ENCODE results near the gene SPEF1. TPM values are rescaled to one million over a fixed set of nuclear protein-coding genes. Genes with fewer than 3 reads are reported as not detected.

The SPEF1 gene
- total and polyA plus RNA-seq, 2 of the 13 experiments (the other 11 are each of a cell fraction or from before 2014, with no cell fraction given), result 0.11 to 0.27 TPM

DNA sequence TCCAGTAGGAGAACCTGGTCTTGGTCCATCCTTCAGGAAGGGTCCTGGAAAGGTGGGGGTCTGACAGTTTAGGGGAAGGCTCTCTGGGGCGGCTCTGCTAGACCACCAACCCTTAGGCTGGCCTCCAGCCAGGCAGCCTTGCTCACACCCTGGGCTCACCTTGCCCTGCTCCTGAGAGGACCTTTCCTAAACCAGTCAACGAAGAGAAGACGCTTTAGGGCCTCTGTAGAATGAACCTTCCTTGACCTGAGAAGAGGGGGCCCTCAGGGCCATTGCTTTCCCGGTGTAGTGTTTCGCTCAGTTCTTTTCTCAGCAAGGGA lies 15.9 kb upstream of the SPEF1 start (continued):
- TF ChIP-seq HCFC1 (IDR thresholded peaks at IDR 0.05; ENCODE audit: low read depth, low read length) (no peak), ASH2L (IDR thresholded peaks at IDR 0.05; ENCODE audit: insufficient read length, low read depth, low read length) (no peak), ZFP36L1 (CRISPR knock-in tag; IDR thresholded peaks at IDR 0.05) (no peak; the same call in 1 of the 2 replicates), WIZ (CRISPR knock-in tag; IDR thresholded peaks at IDR 0.05) (no peak), ESRRA (CRISPR knock-in tag; IDR thresholded peaks at IDR 0.05; ENCODE audit: low read depth) (no peak), ZNF616 (CRISPR knock-in tag; IDR thresholded peaks at IDR 0.05; ENCODE audit: low read depth) (no peak), ZNF432 (CRISPR knock-in tag; IDR thresholded peaks at IDR 0.05; ENCODE audit: borderline replicate concordance) (no peak), ZNF577 (CRISPR knock-in tag; IDR thresholded peaks at IDR 0.05; ENCODE audit: borderline replicate concordance, low read depth) (no peak), SNAI1 (CRISPR knock-in tag; IDR thresholded peaks at IDR 0.05; ENCODE audit: borderline replicate concordance) (no peak), ZNF724P (CRISPR knock-in tag; IDR thresholded peaks at IDR 0.05; ENCODE audit: borderline replicate concordance) (no peak), ZSCAN9 (CRISPR knock-in tag; IDR thresholded peaks at IDR 0.05; ENCODE audit: borderline replicate concordance) (no peak), SRSF4 (IDR thresholded peaks at IDR 0.05; ENCODE audit: low read depth, low read length, poor library complexity, severe bottlenecking) (no peak), ARID2 (CRISPR knock-in tag; IDR thresholded peaks at IDR 0.05; ENCODE audit: borderline replicate concordance) (peak; percentile 45; the same call in 1 of the 2 replicates), PAWR (CRISPR knock-in tag; IDR thresholded peaks at IDR 0.05; ENCODE audit: borderline replicate concordance) (0 out of 2 replicates have a peak, but pooled peaks have one; percentile 40), PHF8 (CRISPR knock-in tag; IDR thresholded peaks at IDR 0.05) (no peak), MTA1 (CRISPR knock-in tag; IDR thresholded peaks at IDR 0.05; ENCODE audit: borderline replicate concordance) (no peak), TARDBP (CRISPR knock-in tag; IDR thresholded peaks at IDR 0.05) (0 out of 2 replicates have a peak, but pooled peaks have one; percentile 20)
- TF ChIP-seq, protein P1, sequence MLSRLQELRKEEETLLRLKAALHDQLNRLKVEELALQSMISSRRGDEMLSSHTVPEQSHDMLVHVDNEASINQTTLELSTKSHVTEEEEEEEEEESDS (CRISPR knock-in tag; IDR thresholded peaks at IDR 0.05; ENCODE audit: borderline replicate concordance), result 0 out of 2 replicates have a peak, but pooled peaks have one; percentile 47
- TF ChIP-seq, protein P2, sequence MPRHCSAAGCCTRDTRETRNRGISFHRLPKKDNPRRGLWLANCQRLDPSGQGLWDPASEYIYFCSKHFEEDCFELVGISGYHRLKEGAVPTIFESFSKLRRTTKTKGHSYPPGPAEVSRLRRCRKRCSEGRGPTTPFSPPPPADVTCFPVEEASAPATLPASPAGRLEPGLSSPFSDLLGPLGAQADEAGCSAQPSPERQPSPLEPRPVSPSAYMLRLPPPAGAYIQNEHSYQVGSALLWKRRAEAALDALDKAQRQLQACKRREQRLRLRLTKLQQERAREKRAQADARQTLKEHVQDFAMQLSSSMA (CRISPR knock-in tag; IDR thresholded peaks at IDR 0.05), result peak; percentile 28; the same call in 1 of the 2 replicates
- TF ChIP-seq, protein P3, sequence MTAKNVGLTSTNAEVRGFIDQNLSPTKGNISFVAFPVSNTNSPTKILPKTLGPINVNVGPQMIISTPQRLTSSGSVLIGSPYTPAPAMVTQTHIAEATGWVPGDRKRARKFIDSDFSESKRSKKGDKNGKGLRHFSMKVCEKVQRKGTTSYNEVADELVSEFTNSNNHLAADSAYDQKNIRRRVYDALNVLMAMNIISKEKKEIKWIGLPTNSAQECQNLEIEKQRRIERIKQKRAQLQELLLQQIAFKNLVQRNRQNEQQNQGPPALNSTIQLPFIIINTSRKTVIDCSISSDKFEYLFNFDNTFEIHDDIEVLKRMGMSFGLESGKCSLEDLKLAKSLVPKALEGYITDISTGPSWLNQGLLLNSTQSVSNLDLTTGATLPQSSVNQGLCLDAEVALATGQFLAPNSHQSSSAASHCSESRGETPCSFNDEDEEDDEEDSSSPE (CRISPR knock-in tag; IDR thresholded peaks at IDR 0.05), result no peak
- TF ChIP-seq, protein P4, sequence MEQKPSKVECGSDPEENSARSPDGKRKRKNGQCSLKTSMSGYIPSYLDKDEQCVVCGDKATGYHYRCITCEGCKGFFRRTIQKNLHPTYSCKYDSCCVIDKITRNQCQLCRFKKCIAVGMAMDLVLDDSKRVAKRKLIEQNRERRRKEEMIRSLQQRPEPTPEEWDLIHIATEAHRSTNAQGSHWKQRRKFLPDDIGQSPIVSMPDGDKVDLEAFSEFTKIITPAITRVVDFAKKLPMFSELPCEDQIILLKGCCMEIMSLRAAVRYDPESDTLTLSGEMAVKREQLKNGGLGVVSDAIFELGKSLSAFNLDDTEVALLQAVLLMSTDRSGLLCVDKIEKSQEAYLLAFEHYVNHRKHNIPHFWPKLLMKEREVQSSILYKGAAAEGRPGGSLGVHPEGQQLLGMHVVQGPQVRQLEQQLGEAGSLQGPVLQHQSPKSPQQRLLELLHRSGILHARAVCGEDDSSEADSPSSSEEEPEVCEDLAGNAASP (CRISPR knock-in tag; IDR thresholded peaks at IDR 0.05; ENCODE audit: borderline replicate concordance), result no peak
- TF ChIP-seq, protein P5, sequence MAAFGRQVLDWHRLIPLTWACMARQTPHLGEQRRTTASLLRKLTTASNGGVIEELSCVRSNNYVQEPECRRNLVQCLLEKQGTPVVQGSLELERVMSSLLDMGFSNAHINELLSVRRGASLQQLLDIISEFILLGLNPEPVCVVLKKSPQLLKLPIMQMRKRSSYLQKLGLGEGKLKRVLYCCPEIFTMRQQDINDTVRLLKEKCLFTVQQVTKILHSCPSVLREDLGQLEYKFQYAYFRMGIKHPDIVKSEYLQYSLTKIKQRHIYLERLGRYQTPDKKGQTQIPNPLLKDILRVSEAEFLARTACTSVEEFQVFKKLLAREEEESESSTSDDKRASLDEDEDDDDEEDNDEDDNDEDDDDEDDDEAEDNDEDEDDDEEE (CRISPR knock-in tag; IDR thresholded peaks at IDR 0.05), result no peak
- TF ChIP-seq, protein P6, sequence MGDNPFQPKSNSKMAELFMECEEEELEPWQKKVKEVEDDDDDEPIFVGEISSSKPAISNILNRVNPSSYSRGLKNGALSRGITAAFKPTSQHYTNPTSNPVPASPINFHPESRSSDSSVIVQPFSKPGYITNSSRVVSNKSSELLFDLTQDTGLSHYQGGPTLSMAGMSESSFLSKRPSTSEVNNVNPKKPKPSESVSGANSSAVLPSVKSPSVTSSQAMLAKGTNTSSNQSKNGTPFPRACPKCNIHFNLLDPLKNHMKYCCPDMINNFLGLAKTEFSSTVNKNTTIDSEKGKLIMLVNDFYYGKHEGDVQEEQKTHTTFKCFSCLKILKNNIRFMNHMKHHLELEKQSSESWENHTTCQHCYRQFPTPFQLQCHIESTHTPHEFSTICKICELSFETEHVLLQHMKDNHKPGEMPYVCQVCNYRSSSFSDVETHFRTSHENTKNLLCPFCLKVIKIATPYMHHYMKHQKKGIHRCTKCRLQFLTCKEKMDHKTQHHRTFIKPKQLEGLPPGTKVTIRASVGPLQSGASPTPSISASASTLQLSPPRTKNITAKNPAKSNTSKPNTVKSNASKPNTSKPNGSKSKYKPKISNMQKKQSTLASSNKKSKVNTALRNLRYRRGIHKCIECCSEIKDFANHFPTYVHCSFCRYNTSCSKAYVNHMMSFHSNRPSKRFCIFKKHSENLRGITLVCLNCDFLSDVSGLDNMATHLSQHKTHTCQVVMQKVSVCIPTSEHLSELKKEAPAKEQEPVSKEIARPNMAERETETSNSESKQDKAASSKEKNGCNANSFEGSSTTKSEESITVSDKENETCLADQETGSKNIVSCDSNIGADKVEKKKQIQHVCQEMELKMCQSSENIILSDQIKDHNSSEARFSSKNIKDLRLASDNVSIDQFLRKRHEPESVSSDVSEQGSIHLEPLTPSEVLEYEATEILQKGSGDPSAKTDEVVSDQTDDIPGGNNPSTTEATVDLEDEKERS (CRISPR knock-in tag; IDR thresholded peaks at IDR 0.05), result peak; percentile 65; the same call in 1 of the 2 replicates
